ENCODE measurements around the gene HELZ.

GRCh38 chr17:67200727-67201301 is 44.2 kb downstream of the HELZ start:
- TF ChIP-seq CTCF (IDR thresholded peaks at IDR 0.05) (peak; percentile 33), JUN (IDR thresholded peaks at IDR 0.05) (no peak), CHD4 (IDR thresholded peaks at IDR 0.05; ENCODE audit: borderline replicate concordance) (no peak), USF2 (IDR thresholded peaks at IDR 0.05) (no peak), BCL3 (IDR thresholded peaks at IDR 0.05) (no peak), POLR2A (IDR thresholded peaks at IDR 0.05; ENCODE audit: low read length) (no peak), RFX5 (IDR thresholded peaks at IDR 0.05) (no peak), RAD21 (conservative IDR thresholded peaks at IDR 0.05 in 1 of 2, IDR thresholded peaks at IDR 0.05 in 1 of 2) (no peak), CBX2 (IDR thresholded peaks at IDR 0.05; ENCODE audit: borderline replicate concordance, low read depth) (no peak), HMGXB4 (CRISPR knock-in tag; IDR thresholded peaks at IDR 0.05; ENCODE audit: borderline replicate concordance) (no peak)
